HCT116 (cell line): Measurements from ENCODE around the gene GOLGA8B. TPM values are rescaled to one million over a fixed set of nuclear protein-coding genes. Genes with fewer than 3 reads are reported as not detected.
"Not testable (repeated sequence)": the region's sequence is repeated elsewhere in the genome, so short reads cannot be mapped to it uniquely, and the experiment has no call there.

Experiments
- ATAC-seq: fragments of 200-7000 bp; cut with Tn5 transposase; 2 replicates; pipeline ENCODE4 v1.9.1; 2020; ENCODE audit warnings: mild to moderate bottlenecking, moderate library complexity
- BruUV-seq: library from RNA; stranded (reverse); fragments of 400-500 nt; replicated peaks from 2 replicates; lab custom pipeline; 2021; lab: Mats Ljungman, UMichigan
- CTCF ChIA-PET: fragments of 300-600 bp; sonication (Branson Sonifier 250); formaldehyde crosslinking; loops from one replicate; lab custom pipeline; 2021; ENCODE audit warnings: antibody characterized with exemption; lab: Charles Lee
- POLR2A ChIA-PET: fragments of 300-600, 350-600 bp; sonication (Branson Sonifier 250); formaldehyde crosslinking; loops from one replicate; lab custom pipeline; 2021; ENCODE audit warnings: antibody characterized with exemption; lab: Charles Lee
- RAD21 ChIA-PET, 2 experiments: fragments of 300-600 bp; sonication (Branson Sonifier 250); formaldehyde crosslinking; loops; one replicate each; lab custom pipeline; 2023; ENCODE audit warnings: low total read pairs in 2 of 2; ENCODE audit not compliant: uncharacterized antibody in 2 of 2, unreplicated experiment in 2 of 2, low non-redundant PET in 1 of 2; lab: Charles Lee
- DNase-seq: peaks from one replicate; pipeline ENCODE4 v3.0.0-alpha.2; 2010; ENCODE audit warnings: low read depth, low spot score
- H2AFZ ChIP-seq: fragments of 200-600 bp; shearing (Covaris generic), sonication (generic); 2 replicates; pipeline ENCODE4 v1.6.1; 2017; ENCODE audit warnings: low read depth, mixed run types, mixed read lengths, antibody characterized with exemption, low read length; ENCODE audit not compliant: poor library complexity, severe bottlenecking
- H3K27ac ChIP-seq: 2 replicates; pipeline ENCODE4 v1.5.1; 2012; ENCODE audit warnings: low read depth, low read length
- H3K27me3 ChIP-seq: fragments of 200-600 bp; sonication (generic); 2 replicates; pipeline ENCODE4 v1.6.1; 2016; ENCODE audit warnings: mixed run types, low read length, mixed read lengths; ENCODE audit not compliant: insufficient read depth
- H3K36me3 ChIP-seq, 2 experiments: fragments of 200-500 bp in 1 of 2; fragments of 200-600 bp in 1 of 2; sonication (Bioruptor generic) in 1 of 2; sonication (generic) in 1 of 2; 2 replicates each; pipeline versions ENCODE4 v1.5.1 to v1.6.1; 2014 to 2016; ENCODE audit warnings: low read length in 2 of 2, inconsistent platforms in 1 of 2, mixed read lengths in 1 of 2, mixed run types in 1 of 2; ENCODE audit not compliant: insufficient read depth in 2 of 2, control insufficient read depth in 1 of 2
- H3K4me1 ChIP-seq, 2 experiments: fragments of 200-600 bp in 1 of 2; sonication (generic) in 1 of 2; 2 replicates each; pipeline versions ENCODE4 v1.5.1 to v1.6.1; 2012 to 2017; ENCODE audit warnings: low read length in 2 of 2, inconsistent platforms in 1 of 2, mild to moderate bottlenecking in 1 of 2, mixed read lengths in 1 of 2, mixed run types in 1 of 2, moderate library complexity in 1 of 2; ENCODE audit not compliant: insufficient read depth in 2 of 2, control insufficient read depth in 1 of 2
- H3K4me2 ChIP-seq: fragments of 200-600 bp; sonication (generic); 2 replicates; pipeline ENCODE4 v1.6.1; 2017; ENCODE audit warnings: mixed run types, low read length, mixed read lengths
- H3K4me3 ChIP-seq, 2 experiments: fragments of 200-600 bp in 1 of 2; sonication (generic) in 1 of 2; replicated peaks in 1 of 2; 2 replicates each; pipeline ENCODE4 v1.5.1; 2011 to 2016; ENCODE audit warnings: low read length in 2 of 2, control low read depth in 1 of 2, low read depth in 1 of 2, mild to moderate bottlenecking in 1 of 2, mixed read lengths in 1 of 2, mixed run types in 1 of 2
- H3K79me2 ChIP-seq: fragments of 200-600 bp; sonication (generic); 2 replicates; pipeline ENCODE4 v1.6.1; 2017; ENCODE audit warnings: mild to moderate bottlenecking, mixed run types, low read length, moderate library complexity, mixed read lengths; ENCODE audit not compliant: insufficient read depth
- H3K9ac ChIP-seq: fragments of 200-600 bp; sonication (generic); 2 replicates; pipeline ENCODE4 v1.6.1; 2016; ENCODE audit warnings: low read length, mixed read lengths
- H3K9me2 ChIP-seq: fragments of 200-600 bp; sonication (generic), shearing (Covaris generic); 2 replicates; pipeline ENCODE4 v1.6.1; 2017; ENCODE audit warnings: mixed run types, mild to moderate bottlenecking, moderate library complexity; ENCODE audit not compliant: insufficient read depth
- H3K9me3 ChIP-seq, 2 experiments: fragments of 200-500 bp in 1 of 2; fragments of 200-600 bp in 1 of 2; sonication (Bioruptor generic) in 1 of 2; sonication (generic) in 1 of 2; 2 replicates each; pipeline ENCODE4 v1.6.1; 2014 to 2017; ENCODE audit warnings: low read length in 2 of 2, mixed read lengths in 2 of 2, inconsistent platforms in 1 of 2, low read depth in 1 of 2, mild to moderate bottlenecking in 1 of 2, mixed run types in 1 of 2, moderate library complexity in 1 of 2; ENCODE audit not compliant: control insufficient read depth in 1 of 2, insufficient read depth in 1 of 2
- H4K20me1 ChIP-seq: fragments of 200-600 bp; sonication (generic), shearing (Covaris generic); 2 replicates; pipeline ENCODE4 v1.6.1; 2017; ENCODE audit warnings: mixed run types, mild to moderate bottlenecking, moderate library complexity; ENCODE audit not compliant: insufficient read depth
- intact Hi-C: fragments of 100-400 bp; cut with micrococcal nuclease; formaldehyde crosslinking; loops from 2 replicates; pipeline ENCODE4 v1.10.0; 2022
- total RNA-seq: library from RNA; stranded (reverse); gene quantifications from one replicate; pipeline ENCODE4 v1.2.1, GENCODE V29; 2021; ENCODE audit not compliant: unreplicated experiment

The GOLGA8B gene
- total RNA-seq, 1 experiment from 2014 or later, result 69.9 TPM

GRCh38 chr15:34535857-34536256 is 47.6 kb downstream of the GOLGA8B start:
- RAD21 ChIA-PET, H2AFZ ChIP-seq, DNase-seq, BruUV-seq, H4K20me1 ChIP-seq, intact Hi-C loops, H3K4me1 ChIP-seq, H3K27me3 ChIP-seq, H3K36me3 ChIP-seq, H3K79me2 ChIP-seq, H3K9me3 ChIP-seq, CTCF ChIA-PET, H3K27ac ChIP-seq, H3K4me3 ChIP-seq, H3K4me2 ChIP-seq, POLR2A ChIA-PET, H3K9ac ChIP-seq, H3K9me2 ChIP-seq: not testable (repeated sequence)
- peak; percentile 67 for ATAC-seq

Other genes starting within 250 kb of the GOLGA8B start
- 15.1 TPM for gene SLC12A6, start 245.9 kb downstream of the GOLGA8B start, total RNA-seq
- gene NOP10, start 240.5 kb downstream of the GOLGA8B start, total RNA-seq, result 216 TPM
- gene NUTM1, start 240.3 kb downstream of the GOLGA8B start, total RNA-seq, result 0.07 TPM
- gene LPCAT4, start 216.5 kb downstream of the GOLGA8B start, total RNA-seq, result 77.1 TPM
- 37.2 TPM for gene GOLGA8A, start 145.8 kb downstream of the GOLGA8B start, total RNA-seq
- not detected for gene GJD2, start 171.3 kb upstream of the GOLGA8B start, total RNA-seq
- gene ACTC1, start 211.9 kb upstream of the GOLGA8B start, total RNA-seq, result not detected